ENCODE measurements around the gene POMGNT1.

Gene POMGNT1

DNA sequence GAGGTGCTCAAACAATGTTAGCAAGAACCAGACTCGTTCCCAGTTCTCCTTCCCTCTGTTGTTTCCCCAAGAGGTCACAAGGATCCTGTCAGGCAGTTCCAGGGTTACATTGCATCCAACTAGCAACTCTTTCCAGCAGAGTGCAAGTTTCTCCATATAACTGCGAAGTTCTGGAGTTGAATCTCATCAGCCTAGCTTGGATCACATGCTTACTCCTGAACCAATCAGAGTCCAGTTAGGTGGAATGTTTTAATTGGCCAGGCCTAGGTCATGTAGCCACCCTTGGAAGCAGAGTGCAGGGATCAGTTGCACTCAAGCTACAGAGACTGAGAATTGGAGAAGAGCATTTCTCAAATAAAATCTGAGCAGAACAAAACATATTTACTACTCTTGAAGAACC is 49.9 kb downstream of the POMGNT1 start:
- TF ChIP-seq, protein P1, sequence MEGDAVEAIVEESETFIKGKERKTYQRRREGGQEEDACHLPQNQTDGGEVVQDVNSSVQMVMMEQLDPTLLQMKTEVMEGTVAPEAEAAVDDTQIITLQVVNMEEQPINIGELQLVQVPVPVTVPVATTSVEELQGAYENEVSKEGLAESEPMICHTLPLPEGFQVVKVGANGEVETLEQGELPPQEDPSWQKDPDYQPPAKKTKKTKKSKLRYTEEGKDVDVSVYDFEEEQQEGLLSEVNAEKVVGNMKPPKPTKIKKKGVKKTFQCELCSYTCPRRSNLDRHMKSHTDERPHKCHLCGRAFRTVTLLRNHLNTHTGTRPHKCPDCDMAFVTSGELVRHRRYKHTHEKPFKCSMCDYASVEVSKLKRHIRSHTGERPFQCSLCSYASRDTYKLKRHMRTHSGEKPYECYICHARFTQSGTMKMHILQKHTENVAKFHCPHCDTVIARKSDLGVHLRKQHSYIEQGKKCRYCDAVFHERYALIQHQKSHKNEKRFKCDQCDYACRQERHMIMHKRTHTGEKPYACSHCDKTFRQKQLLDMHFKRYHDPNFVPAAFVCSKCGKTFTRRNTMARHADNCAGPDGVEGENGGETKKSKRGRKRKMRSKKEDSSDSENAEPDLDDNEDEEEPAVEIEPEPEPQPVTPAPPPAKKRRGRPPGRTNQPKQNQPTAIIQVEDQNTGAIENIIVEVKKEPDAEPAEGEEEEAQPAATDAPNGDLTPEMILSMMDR (conservative IDR thresholded peaks at IDR 0.05; ENCODE audit: low read depth, low read length) = no peak
- DNase-seq (ENCODE audit: low read depth) = no peak
- no peak overlapping the region for H3K4me3 ChIP-seq (ENCODE audit: low read length)
